GM21786 (cell line): ENCODE data around the gene ITIH1.
"Not testable (repeated sequence)": the region's sequence is repeated elsewhere in the genome, so short reads cannot be mapped to it uniquely, and the experiment has no call there.

Source experiments
- ATAC-seq: cut with Tn5 transposase; IDR thresholded peaks from one replicate; pipeline ENCODE4 v1.9.1; 2021; ENCODE audit not compliant: unreplicated experiment

Gene ITIH1

DNA sequence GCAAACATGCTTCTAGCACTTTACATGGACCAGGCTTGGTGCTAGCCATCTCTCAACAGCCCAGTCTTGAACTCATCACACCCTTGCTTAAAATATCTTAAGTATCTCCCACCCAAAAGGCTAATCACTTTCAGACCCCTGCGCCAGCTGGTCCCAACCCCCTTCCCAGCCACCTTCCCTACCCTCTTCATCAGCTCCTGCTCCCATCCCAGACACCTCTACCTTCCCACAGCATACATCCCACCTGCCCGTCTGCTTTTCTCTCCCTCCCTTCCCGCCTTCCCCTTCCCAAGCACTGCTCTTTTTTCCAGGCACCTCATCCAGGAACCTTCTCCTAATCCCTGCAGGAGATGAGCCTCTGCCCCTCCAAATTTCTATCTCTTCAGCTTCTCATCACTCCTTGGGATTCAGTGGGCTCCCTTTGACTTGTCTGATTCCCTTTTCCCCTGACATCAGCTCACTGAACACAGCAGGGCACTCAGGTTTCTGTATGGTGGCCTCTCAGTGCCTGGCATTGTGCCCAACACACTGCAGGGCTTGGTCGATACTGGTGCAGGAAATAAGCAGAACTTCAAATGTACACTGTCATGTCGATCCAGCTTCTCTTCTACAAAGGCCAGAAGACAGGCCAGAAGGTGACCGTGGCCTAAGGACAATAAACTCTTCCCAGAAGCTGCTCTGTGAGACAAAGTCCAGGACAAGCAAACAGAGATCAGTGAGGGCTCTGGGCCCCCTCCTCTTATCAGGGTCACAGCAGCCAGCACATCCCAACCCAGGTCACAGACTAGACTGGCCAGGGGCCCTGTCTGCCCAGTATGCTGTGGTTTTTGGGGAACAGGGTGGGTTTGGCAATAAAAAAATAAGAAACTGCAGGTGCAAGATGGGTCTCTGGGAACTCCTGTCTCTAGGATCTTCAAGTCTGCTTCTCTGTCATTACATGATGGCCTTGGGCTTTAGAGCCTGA, 2.2 kb upstream of the ITIH1 start:
- no peak for ATAC-seq

DNA sequence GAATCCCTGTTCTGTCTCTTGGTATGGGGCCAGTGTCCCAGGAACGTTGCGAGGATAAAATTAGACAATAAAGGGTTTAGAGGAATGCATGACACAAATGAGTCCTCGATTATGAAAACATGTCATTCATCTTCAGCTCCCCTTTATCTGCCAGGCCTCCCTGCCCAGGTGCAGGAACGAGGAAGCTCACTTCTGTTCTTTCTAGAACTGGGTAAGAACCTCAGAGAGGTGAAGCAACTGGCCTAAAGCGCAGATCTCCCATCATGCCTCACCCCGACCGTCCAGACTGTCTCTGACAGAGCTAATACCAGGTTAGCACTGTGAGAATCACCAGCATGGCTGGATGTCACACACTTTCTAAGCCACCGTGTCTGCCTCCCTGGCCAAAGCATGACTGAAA, 1.5 kb upstream of the ITIH1 start:
- ATAC-seq: no peak

DNA sequence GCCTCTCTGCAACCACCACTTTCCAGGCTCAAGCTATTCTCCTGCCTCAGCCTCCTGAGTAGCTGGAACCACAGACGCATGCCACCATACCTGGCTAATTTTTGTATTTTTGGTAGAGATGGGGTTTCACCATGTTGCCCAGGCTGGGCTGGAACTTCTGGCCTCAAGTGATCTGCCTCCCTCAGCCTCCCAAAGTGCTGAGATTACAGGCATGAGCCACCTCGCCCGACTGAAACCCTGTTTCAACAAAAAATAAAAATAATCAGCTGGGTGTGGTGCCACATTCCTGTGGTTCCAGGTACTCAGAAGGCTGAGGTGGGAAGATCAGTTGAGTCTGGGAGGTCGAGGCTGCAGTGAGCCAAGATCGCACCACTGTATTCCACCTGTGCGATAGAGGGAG, 913 bp upstream of the ITIH1 start:
- ATAC-seq: not testable (repeated sequence)

DNA sequence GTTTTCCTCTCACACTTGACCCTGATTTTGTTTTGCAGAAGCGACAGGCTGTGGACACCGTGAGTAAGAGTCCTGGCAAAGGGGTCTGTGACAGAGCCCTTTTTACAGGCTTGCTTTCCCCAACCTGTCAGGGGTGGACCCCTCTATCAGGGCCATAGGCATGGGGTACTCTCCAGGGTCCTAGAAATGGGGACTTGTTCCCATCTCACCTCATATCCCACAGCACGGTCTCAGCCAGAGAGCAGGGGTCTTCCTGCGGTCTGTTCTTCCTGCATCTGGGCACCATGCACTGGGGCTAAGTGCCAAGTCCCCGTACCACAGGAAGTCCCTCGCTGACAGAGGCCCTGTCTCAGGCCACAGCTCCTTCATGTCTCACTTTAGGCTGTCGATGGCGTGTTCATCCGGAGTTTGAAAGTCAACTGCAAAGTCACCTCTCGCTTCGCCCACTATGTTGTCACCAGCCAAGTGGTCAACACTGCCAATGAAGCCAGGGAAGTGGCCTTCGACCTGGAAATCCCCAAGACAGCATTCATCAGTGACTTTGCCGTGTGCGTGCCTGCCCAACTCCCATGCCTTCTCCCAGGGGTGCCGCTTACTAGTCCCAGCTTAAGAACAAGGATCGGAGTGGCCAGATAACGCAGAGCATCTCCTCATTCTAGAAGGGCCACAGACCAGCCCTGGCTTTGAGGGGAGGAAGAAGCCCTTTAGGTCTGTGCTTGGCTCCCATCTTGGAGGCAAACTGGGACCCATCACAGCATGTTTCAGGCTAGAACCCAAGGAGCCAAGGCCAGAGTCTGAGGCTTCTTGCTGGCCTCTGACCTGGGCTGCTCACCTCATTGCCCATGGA, 783 bp downstream of the ITIH1 start:
- no peak for ATAC-seq

DNA sequence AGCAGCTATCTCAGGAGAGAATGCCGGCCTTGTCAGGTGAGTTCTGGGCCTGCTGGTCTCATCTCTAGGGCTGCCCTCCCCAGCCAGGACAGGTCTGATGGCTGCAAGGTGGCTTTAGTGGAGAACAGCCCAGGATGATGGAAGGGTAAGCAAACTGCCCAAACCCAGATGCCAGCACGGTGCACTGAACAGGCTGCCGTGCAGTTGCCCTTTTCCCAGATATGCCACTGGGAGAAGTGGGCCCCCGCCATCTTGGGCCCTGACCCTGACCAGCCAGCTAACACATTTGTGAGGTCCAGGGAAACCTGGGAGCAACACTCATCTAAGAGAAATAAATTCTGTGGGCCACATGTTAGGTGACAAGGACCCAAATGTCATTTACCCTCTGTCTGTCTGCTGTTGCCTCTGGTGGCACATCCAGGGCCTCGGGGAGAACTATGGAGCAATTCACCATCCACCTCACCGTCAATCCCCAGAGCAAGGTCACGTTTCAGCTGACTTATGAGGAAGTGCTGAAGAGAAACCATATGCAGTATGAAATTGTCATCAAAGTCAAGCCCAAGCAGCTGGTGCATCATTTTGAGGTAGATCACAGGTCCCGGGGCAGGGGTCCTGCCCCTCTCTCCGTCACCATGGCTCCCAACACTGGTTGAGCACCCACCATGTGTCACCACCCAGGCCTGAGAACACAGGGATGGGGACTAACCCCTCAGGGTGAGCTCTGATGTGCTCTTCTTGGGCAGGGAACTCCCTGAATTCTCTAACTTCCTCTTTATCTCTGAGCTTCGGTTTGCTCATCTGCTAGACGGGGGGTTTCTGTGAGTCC, 1.8 kb downstream of the ITIH1 start:
- ATAC-seq: peak; percentile 81

DNA sequence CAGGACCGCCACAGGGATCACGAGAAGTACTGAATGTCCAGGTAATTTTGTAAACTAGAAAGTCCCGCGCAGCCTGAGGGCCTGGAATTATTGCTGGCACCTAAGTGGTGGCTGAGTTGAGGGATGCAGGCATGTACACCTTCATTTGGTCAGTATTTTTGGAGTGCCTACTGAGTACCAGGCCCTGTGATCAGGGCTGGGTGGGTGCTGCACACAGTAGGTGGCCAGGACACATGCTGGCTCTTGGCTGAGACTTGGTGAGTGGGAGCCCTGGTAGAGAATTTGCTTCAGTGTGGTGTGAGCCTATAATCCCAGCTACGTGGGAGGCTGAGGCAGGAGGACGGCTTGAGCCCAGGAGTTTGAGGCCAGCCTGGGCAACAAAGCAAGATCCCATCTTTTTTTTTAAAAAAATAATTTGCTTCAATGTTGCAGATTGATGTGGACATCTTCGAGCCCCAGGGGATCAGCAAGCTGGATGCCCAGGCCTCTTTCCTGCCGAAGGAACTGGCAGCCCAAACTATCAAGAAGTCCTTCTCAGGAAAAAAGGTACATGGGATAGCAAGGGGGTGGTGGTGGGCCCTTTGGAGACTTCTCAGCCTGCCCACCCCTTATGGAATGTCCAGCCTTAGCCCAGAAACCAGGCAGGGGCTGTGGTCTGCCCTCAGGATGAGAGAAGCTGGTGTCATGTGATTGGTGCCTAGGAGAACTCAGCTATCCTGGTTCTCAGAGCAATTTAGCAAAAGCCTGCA, 2.6 kb downstream of the ITIH1 start:
- ATAC-seq: peak; percentile 8

DNA sequence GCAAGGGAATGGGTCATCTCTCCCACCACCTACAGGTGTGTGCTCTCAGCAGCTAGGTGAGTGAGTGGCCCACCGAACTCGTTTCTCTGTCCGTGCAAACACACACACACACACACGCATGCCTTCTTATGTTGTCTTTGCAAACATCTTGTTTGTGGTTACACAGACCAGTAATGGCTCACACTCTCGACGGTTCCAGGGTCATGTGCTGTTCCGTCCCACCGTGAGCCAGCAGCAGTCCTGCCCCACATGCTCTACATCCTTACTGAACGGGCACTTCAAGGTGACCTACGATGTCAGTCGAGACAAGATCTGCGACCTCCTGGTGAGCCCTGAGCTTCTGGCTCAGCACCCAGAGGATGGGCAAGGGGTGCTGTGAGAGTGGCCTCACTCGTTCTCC, 4.3 kb downstream of the ITIH1 start:
- ATAC-seq: no peak

DNA sequence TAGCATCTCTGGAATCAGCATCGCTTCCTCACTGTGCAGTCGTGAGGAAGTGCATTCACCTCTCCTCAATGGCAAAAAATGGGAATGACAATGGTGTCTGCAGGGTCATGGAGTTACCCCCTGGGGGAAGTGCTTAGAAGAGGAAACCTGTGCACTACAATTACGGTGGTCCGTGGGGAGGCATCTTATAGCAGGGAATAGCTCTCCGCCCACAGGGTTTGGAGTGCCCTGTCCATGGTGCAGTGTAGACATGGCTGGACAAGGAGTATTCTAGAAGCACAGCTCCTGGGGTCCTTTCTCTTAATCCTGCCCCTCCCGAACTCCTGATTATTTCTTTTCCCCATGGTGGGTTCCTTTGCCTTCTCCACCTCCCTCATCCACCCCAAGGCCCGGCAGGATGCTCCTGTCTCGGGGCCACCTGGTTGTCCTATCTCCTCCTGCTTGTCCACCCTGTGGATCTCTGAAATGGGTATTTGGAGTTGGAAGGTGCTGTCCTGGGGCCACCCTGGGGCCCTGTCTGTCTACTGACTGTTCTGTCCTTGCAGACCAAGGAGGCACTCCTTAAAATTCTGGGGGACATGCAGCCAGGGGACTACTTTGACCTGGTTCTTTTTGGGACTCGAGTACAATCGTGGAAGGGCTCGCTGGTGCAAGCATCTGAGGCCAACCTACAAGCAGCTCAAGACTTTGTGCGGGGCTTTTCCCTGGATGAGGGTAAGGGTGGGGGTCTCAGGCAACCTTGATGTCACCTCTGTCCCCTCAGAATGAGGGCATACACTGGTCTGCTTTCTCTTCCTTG, 5.2 kb downstream of the ITIH1 start:
- ATAC-seq: no peak

DNA sequence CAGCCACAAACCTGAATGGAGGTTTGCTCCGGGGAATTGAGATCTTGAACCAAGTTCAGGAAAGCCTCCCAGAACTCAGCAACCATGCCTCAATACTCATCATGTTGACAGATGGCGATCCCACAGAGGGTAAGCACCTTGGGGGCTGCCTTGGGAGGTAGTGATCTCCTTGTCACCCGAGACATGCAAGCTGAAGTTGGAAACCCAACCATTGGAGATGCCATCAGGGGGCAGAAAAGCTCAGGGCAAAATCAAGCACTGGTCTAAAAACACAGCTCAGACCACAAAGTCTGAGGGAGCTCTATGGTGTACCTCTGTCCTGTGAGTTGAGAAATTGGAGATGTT, 5.8 kb downstream of the ITIH1 start:
- no peak for ATAC-seq

DNA sequence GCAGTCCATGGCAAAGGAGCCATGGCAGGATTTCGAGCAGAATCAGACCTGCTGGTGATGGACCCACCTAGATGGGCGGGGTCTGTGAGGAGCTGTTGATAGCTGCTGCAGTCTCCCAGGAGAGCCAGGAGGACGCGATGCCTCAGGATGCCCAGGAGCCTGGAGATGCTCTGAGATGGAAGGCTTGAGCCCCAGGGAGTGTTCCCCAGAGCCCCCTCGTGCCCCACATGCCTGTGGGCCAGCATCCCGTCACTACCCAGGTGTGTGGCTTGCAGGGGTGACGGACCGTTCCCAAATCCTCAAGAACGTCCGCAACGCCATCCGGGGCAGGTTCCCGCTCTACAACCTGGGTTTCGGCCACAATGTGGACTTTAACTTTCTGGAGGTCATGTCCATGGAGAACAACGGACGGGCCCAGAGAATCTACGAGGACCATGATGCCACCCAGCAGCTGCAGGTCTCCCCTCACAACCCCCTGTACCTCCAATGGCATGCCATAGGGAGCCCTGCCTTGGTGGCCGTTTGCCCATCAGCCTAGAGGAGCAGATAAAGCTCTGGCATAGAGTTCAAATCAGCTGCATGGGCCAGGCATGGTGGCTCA, 6.7 kb downstream of the ITIH1 start:
- ATAC-seq: no peak

DNA sequence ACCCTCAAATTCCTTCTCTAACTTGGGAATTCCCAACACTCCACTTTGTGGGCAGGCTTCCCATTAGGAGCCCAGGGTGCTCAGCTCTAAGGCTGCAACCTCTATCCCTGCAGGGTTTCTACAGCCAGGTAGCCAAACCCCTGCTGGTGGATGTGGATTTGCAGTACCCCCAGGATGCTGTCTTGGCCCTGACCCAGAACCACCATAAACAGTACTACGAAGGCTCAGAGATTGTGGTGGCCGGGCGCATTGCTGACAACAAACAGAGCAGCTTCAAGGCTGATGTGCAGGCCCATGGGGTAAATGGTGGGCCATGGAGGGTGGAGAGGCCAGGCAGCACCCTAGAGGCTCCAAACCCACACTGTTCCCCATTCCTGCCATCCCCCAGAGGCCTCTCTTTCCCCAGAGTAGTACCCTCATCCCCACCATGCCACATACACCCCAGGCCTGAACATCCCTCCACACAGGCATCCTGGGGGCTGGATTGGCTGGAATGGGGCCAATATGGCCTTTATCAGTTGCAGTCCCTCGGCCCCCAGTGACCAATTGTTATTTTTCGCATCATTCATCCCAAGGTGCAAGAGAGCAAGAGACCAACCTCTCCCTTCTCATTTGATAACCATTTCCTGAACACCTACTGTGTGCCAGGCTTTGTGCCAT, 7.7 kb downstream of the ITIH1 start:
- ATAC-seq: no peak

DNA sequence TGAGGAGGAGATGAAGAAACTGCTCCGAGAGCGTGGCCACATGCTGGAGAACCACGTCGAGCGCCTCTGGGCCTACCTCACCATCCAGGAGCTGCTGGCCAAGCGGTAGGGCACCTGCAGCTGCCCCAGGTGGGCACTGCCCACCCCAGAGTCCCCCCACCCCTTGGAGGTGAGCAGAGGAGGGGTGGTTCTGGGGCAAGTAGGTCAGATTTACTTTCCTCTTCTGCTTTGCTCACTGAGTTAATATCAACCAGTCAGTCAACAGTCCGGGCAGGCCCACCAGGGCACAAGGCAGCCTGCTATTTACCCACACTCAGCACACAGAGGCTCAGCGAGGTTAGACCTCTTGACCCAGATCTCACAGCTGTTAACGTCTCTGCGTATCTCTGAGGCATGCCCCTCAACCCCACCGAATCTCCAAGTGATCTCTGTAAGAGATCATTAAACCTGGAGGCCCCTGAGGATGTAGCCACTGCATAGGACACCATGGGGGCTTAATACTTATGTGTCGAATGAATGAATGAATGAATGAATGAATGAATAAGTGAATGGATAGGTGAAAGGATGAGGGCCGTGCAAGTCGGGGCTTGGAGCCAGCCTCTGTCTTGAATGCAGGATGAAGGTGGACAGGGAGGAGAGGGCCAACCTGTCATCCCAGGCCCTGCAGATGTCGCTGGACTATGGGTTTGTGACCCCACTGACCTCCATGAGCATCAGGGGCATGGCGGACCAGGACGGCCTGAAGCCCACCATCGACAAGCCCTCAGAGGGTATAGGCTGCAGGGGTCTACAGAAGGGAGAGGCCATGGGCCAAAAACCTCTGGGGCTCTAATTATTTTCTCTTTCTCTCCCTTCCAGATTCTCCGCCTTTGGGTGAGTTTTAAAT, 9.2 kb downstream of the ITIH1 start:
- no peak for ATAC-seq

DNA sequence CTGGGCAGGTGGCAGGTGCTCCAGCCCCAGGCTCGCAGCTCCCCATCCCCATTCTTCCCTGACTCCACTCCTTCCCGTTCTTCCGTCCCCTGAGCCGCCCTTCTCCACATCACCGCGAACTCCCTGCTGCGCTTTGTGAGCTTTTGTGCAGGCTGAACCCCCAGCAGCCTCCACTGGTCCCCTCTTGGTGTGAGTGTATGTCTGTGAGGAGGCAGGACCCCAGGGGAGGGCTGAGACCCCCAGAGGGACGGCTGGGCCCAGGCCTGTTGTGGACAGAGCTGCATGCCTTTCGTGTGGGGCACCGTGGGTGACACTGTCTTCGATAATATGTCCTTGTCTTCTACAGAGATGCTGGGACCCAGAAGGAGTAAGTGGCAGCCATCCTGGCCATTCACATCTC, 9.8 kb downstream of the ITIH1 start:
- ATAC-seq: no peak

DNA sequence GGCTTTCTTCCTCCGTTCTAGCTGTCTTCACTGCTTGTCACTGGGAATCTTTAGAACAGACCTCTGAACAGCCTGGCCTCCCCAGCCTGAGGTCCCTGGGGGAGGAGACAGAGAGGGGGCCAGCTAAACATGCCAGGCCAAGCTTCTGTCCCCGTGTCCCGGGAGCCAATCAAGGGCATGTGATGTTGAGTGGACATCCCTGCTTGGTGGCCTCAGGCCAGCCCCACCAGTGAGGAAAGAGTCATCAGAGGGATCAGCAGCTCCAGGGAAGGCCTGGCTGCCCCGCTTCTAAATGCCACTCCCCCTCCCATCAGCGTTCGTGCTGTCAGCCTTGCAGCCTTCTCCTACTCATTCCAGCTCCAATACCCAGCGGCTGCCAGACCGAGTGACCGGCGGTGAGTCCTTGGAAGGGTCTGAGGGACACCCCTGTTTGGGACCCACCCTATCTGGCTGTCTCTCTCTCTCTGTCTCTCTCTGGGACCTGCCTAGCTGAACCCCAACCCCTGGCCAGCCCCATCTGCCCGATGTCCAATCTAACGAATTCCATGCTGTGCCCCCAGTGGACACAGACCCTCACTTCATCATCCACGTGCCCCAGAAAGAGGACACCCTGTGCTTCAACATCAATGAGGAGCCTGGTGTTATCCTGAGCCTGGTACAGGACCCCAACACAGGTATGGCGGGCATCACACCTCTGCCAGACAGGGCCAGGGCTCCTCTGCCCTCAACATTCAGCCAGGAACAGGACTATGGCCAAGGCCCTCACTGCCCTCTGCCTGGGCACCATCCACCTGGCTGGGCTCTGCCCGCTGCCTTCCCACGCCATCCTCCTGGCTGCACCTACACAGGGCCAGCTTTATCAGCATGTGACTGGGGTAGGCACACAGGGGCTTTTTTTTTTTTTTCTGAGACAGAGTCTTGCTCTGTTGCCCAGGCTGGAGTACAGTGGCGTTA, 10.6 kb downstream of the ITIH1 start:
- no peak for ATAC-seq

DNA sequence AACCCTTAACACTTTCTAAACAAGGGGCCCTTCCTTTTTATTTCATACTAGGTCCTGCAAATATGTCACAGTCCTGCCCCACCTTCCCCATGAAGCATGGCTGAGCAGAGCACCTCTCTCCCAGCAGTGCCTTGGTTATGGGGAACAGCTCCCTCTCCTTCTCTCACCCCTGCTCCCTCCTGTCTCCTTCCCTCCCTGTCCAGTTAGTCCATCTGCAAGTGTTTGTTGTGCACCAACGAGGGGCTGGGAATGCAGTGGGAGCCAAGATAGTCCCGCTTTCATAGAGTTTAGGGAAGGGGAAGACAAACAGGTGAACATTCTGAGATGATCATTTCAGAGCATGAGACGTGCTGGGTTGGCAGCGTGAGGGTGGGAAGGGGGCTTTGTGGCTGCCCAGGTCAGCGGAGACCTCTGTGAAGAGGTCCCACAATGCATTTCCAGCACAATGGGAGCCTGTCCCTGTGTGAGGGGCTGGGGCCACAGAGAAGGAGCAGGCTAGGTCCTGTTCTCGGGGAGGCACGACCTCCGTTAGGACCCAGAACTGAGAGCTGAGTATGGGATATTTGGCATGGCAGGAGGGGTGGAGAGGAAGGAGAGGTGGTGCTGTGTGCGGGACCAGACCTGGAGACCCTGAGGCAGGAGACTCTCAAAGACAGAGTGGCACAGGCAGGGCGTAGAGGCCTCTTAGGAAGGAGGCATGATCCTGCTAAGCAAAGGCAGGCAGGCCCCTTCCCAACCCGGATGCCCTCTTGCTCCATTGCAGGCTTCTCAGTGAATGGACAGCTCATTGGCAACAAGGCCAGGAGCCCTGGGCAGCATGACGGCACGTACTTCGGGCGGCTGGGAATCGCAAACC, 11.7 kb downstream of the ITIH1 start:
- ATAC-seq: no peak

DNA sequence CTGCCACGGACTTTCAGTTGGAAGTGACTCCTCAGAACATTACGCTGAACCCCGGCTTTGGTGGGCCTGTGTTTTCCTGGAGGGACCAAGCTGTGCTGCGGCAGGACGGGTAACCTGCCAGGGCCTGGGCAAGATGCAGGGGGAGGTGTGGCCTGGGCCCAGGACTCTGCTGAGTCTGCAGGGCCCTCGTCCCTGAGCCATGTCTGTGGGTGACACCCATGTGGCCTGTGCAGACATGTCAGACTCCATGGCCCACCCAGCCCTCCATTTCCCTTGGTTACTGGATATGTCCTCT, 12.3 kb downstream of the ITIH1 start:
- ATAC-seq: no peak
